Measurements from ENCODE around the gene FCGR3A. TPM values are rescaled to one million over a fixed set of nuclear protein-coding genes. Genes with fewer than 3 reads are reported as not detected.

FCGR3A gene
- total and polyA plus RNA-seq, 10 donors: 35.5 to 532 (median 283) TPM

- intact Hi-C loops (cut with DNase I; ENCODE audit: low total_unique reads): no loop called here
- no peaks in the 10 kb centered on the region for H3K36me3 ChIP-seq
- DNase-seq: no peak
- H3K4me3 ChIP-seq: no peak overlapping the region
- H3K4me1 ChIP-seq: peaks cover 0 to 16% (median 7%) of the 10 kb centered on the region in 6 donors
- no peak for TF ChIP-seq POLR2AphosphoS5 (IDR thresholded peaks at IDR 0.05)
- no peak for TF ChIP-seq CTCF (IDR thresholded peaks at IDR 0.05 in 8 of 11, conservative IDR thresholded peaks at IDR 0.05 in 3 of 11)
- TF ChIP-seq POLR2A (IDR thresholded peaks at IDR 0.05): no peak
- H3K27me3 ChIP-seq (replicated peaks in 1 of 7): peaks cover 0 to 59% (median 0%) of the 10 kb centered on the region in 7 donors
- WGBS, 5 donors: 74 to 89% (median 82%) methylated on average over 2 of the region's 2 CpGs
- H3K9me3 ChIP-seq: no peaks in the 10 kb centered on the region
- H3K27ac ChIP-seq: no peak overlapping the region
Observed at GRCh38 chr1:161492827-161493226, 56.8 kb downstream of the FCGR3A start.

Other genes with a start within 250 kb of the FCGR3A start
- 10 to 100 TPM in 1 of 7 donors, 1 to 10 TPM in 6; 3.9 to 11.9 (median 7.1) TPM for gene MPZ, start 239.8 kb downstream of the FCGR3A start, total RNA-seq
- 1 to 10 TPM; 1.5 to 9.4 (median 2.1) TPM for gene MPZ, start 239.8 kb downstream of the FCGR3A start, polyA plus RNA-seq
- 100 to 1,000 TPM in 6 of 7 donors, 10 to 100 TPM in 1; 95.6 to 170 (median 147) TPM for gene SDHC, start 235.4 kb downstream of the FCGR3A start, total RNA-seq
- gene SDHC, start 235.4 kb downstream of the FCGR3A start, polyA plus RNA-seq: 100 to 1,000 TPM in 1 of 3 donors, 10 to 100 TPM in 2; 57.0 to 131 (median 87.9) TPM
- not detected for gene CFAP126, start 181.9 kb downstream of the FCGR3A start, total RNA-seq
- not detected for gene CFAP126, start 181.9 kb downstream of the FCGR3A start, polyA plus RNA-seq
- 100 to 1,000 TPM; 105 to 328 (median 160) TPM for gene FCGR2A, start 44.4 kb downstream of the FCGR3A start, total RNA-seq
- 10 to 100 TPM; 13.9 to 24.2 (median 24.1) TPM for gene FCGR2A, start 44.4 kb downstream of the FCGR3A start, polyA plus RNA-seq
- 10 to 100 TPM; 13.0 to 52.2 (median 33.8) TPM for gene HSPA6, start 25.3 kb downstream of the FCGR3A start, total RNA-seq
- 10 to 100 TPM in 1 of 3 donors, 1 to 10 TPM in 2; 3.6 to 12.4 (median 8.1) TPM for gene HSPA6, start 25.3 kb downstream of the FCGR3A start, polyA plus RNA-seq
- 100 to 1,000 TPM in 4 of 7 donors, 10 to 100 TPM in 3; 39.1 to 268 (median 126) TPM for gene FCGR3B, start 81.4 kb upstream of the FCGR3A start, total RNA-seq
- 10 to 100 TPM in 2 of 3 donors, 1 to 10 TPM in 1; 2.2 to 29.2 (median 13.2) TPM for gene FCGR3B, start 81.4 kb upstream of the FCGR3A start, polyA plus RNA-seq
- 10 to 100 TPM; 29.7 to 65.2 (median 38.6) TPM for gene FCGR2B, start 113.3 kb upstream of the FCGR3A start, total RNA-seq
- gene FCGR2B, start 113.3 kb upstream of the FCGR3A start, polyA plus RNA-seq: 10 to 100 TPM; 43.7 to 66.7 (median 44.0) TPM
- 10 to 100 TPM; 28.0 to 68.1 (median 52.5) TPM for gene FCRLA, start 157.4 kb upstream of the FCGR3A start, total RNA-seq
- gene FCRLA, start 157.4 kb upstream of the FCGR3A start, polyA plus RNA-seq: 100 to 1,000 TPM; 142 to 202 (median 192) TPM
- gene FCRLB, start 171.7 kb upstream of the FCGR3A start, total RNA-seq: 1 to 10 TPM; 1.2 to 4.3 (median 1.6) TPM
- gene FCRLB, start 171.7 kb upstream of the FCGR3A start, polyA plus RNA-seq: 1 to 10 TPM; 2.5 to 4.3 (median 4.3) TPM
- gene DUSP12, start 200.0 kb upstream of the FCGR3A start, total RNA-seq: 10 to 100 TPM; 18.2 to 39.9 (median 23.7) TPM
- 10 to 100 TPM; 17.9 to 27.8 (median 21.1) TPM for gene DUSP12, start 200.0 kb upstream of the FCGR3A start, polyA plus RNA-seq
- 10 to 100 TPM; 25.2 to 46.8 (median 34.2) TPM for gene ATF6, start 216.5 kb upstream of the FCGR3A start, total RNA-seq
- gene ATF6, start 216.5 kb upstream of the FCGR3A start, polyA plus RNA-seq: 1 to 10 TPM; 2.5 to 4.3 (median 3.4) TPM